MCF 10A (cell line): ENCODE measurements around the gene SHISA7. TPM values are rescaled to one million over a fixed set of nuclear protein-coding genes. Genes with fewer than 3 reads are reported as not detected.

Experiments
- BruUV-seq: library from RNA; stranded (reverse); fragments of 400-500 nt; replicated peaks from 2 replicates; lab custom pipeline; 2021; lab: Mats Ljungman, UMichigan
- CTCF ChIA-PET: fragments of 300-600 bp; sonication (Branson Sonifier 250); formaldehyde crosslinking; extraction: SDS; loops from one replicate; lab custom pipeline; 2021; ENCODE audit warnings: antibody characterized with exemption, inconsistent platforms; lab: Yijun Ruan, JAX
- POLR2A ChIA-PET: fragments of 300-600, 350-650 bp; sonication (Branson Sonifier 250); formaldehyde crosslinking; extraction: SDS; loops from one replicate; lab custom pipeline; 2020; ENCODE audit warnings: antibody characterized with exemption, inconsistent platforms; lab: Yijun Ruan, JAX
- DNase-seq: peaks from one replicate; pipeline ENCODE4 v3.0.0-alpha.2; 2018; ENCODE audit not compliant: unreplicated experiment
- H3K27ac Mint-ChIP-seq: one replicate; pipeline ENCODE4 v1.8.0; 2022; ENCODE audit warnings: mild to moderate bottlenecking, low read depth, mixed read lengths; ENCODE audit not compliant: unreplicated experiment
- H3K27me3 Mint-ChIP-seq: one replicate; pipeline ENCODE4 v1.8.0; 2022; ENCODE audit warnings: mixed read lengths; ENCODE audit not compliant: insufficient read depth, unreplicated experiment
- H3K36me3 Mint-ChIP-seq: one replicate; pipeline ENCODE4 v1.8.0; 2022; ENCODE audit warnings: mild to moderate bottlenecking, moderate library complexity, mixed read lengths; ENCODE audit not compliant: insufficient read depth, unreplicated experiment
- H3K4me1 Mint-ChIP-seq: one replicate; pipeline ENCODE4 v1.8.0; 2022; ENCODE audit warnings: mixed read lengths; ENCODE audit not compliant: insufficient read depth, unreplicated experiment
- H3K4me3 Mint-ChIP-seq: one replicate; pipeline ENCODE4 v1.8.0; 2022; ENCODE audit warnings: mild to moderate bottlenecking, moderate library complexity, mixed read lengths; ENCODE audit not compliant: unreplicated experiment
- H3K9me3 Mint-ChIP-seq: one replicate; pipeline ENCODE4 v1.8.0; 2022; ENCODE audit warnings: mixed read lengths; ENCODE audit not compliant: unreplicated experiment
- CTCF ChIP-seq: fragments of 200-600 bp; IDR thresholded peaks from one replicate; pipeline ENCODE4 v1.8.0; 2022; ENCODE audit warnings: antibody characterized with exemption, mild to moderate bottlenecking; ENCODE audit not compliant: unreplicated experiment
- intact Hi-C: fragments of 100-400 bp; cut with micrococcal nuclease; formaldehyde crosslinking; loops from 2 replicates; pipeline ENCODE4 v1.14.1; 2022
- total RNA-seq: library from RNA; stranded (reverse); gene quantifications from 2 replicates; pipeline ENCODE4 v1.2.3, GENCODE V29; 2022

The SHISA7 gene
- total RNA-seq, 1 experiment from 2014 or later, result not detected

- ChIA-PET POLR2A (no interaction called here), CTCF (no interaction called here)
- H3K36me3 Mint-ChIP-seq, result peaks cover 8% of the 10 kb centered on the region
- BruUV-seq, result no TSS peak
- no peaks in the 10 kb centered on the region for H3K27me3 Mint-ChIP-seq
- peaks cover 17% of the 10 kb centered on the region for H3K4me1 Mint-ChIP-seq
- intact Hi-C loops, result no loop called here
- H3K4me3 Mint-ChIP-seq, result no peak within 1 kb of the TSS
- H3K27ac Mint-ChIP-seq, result no peak within 1 kb of the TSS
- DNase-seq, result no peak
- TF ChIP-seq CTCF, result no peak
- H3K9me3 Mint-ChIP-seq, result no peaks in the 10 kb centered on the region
These were observed 21.6 kb upstream of the SHISA7 start, which contains the start of gene C19orf85 for GRCh38 chr19:55464662-55465054. Gene C19orf85 (minus strand): TSS chr19:55464751. CDS start chr19:55464554, 197 bp downstream.

- ChIA-PET CTCF (interaction anchor here (1.6 kb wide), 1 partner anchor 40 kb away, joined by 12 read pairs; no protein-coding TSS in a partner anchor), POLR2A (no interaction called here)
- TF ChIP-seq CTCF, result no peak
- DNase-seq, result no peak
- H3K9me3 Mint-ChIP-seq, result no peaks in the 10 kb centered on the region
- BruUV-seq, result no TSS peak
- H3K27me3 Mint-ChIP-seq, result no peaks in the 10 kb centered on the region
- H3K27ac Mint-ChIP-seq, result no peak overlapping the region
- intact Hi-C loops, result no loop called here
- no peak overlapping the region for H3K4me3 Mint-ChIP-seq
- peaks cover 8% of the 10 kb centered on the region for H3K36me3 Mint-ChIP-seq
- peaks cover 17% of the 10 kb centered on the region for H3K4me1 Mint-ChIP-seq
These were observed 21.1 kb upstream of the SHISA7 start for GRCh38 chr19:55464039-55464661.

GRCh38 chr19:55463583-55464031, 20.5 kb upstream of the SHISA7 start:
- Mint-ChIP-seq H3K4me3 (no peak overlapping the region), H3K4me1 (peaks cover 17% of the 10 kb centered on the region), H3K9me3 (no peaks in the 10 kb centered on the region), H3K27ac (no peak overlapping the region), H3K27me3 (no peaks in the 10 kb centered on the region), H3K36me3 (peaks cover 8% of the 10 kb centered on the region)
- POLR2A ChIA-PET, result interaction anchor here (1.1 to 2.6 kb wide), 2 partner anchors 12 to 135 kb away, joined by 4 to 35 read pairs; partner anchors contain the start of gene ZNF628
- intact Hi-C loops, result no loop called here
- CTCF ChIA-PET, result interaction anchor here (1.4 to 1.6 kb wide), 2 partner anchors 11 to 41 kb away, joined by 4 to 12 read pairs; no protein-coding TSS in a partner anchor
- BruUV-seq, result no TSS peak
- no peak for DNase-seq
- no peak for TF ChIP-seq CTCF

GRCh38 chr19:55462722-55463121, 19.6 kb upstream of the SHISA7 start:
- BruUV-seq, result no TSS peak
- ChIA-PET CTCF (interaction anchor here (0.7 to 1.6 kb wide), 4 partner anchors 12 to 947 kb away, joined by 3 to 12 read pairs (median 4); no protein-coding TSS in a partner anchor), POLR2A (interaction anchor here (1.1 to 2.6 kb wide), 3 partner anchors 8 to 136 kb away, joined by 4 to 35 read pairs (median 4); partner anchors contain the start of gene ZNF628)
- no peak for DNase-seq
- peak overlapping the region; percentile 97 for H3K4me3 Mint-ChIP-seq
- no peaks in the 10 kb centered on the region for H3K9me3 Mint-ChIP-seq
- no peak for TF ChIP-seq CTCF
- H3K27me3 Mint-ChIP-seq, result no peaks in the 10 kb centered on the region
- H3K27ac Mint-ChIP-seq, result no peak overlapping the region
- peaks cover 17% of the 10 kb centered on the region for H3K4me1 Mint-ChIP-seq
- intact Hi-C loops, result no loop called here
- H3K36me3 Mint-ChIP-seq, result peaks cover 8% of the 10 kb centered on the region
